ENCODE results near the gene STK38. TPM values are rescaled to one million over a fixed set of nuclear protein-coding genes. Genes with fewer than 3 reads are reported as not detected.

STK38 gene
- total RNA-seq, 2 experiments from 2014 or later, result 29.4 to 42.5 TPM

- no peaks in the 10 kb centered on the region for H3K79me2 ChIP-seq (ENCODE audit: insufficient read depth, low read depth, low read length)
- no peaks in the 10 kb centered on the region for H4K20me1 ChIP-seq (ENCODE audit: insufficient read depth, low read length)
- no peak overlapping the region for H3K27ac ChIP-seq (ENCODE audit: low read depth, low read length, poor library complexity, severe bottlenecking)
- TF ChIP-seq EZH2phosphoT487 (IDR thresholded peaks at IDR 0.05; ENCODE audit: borderline replicate concordance, low read depth, low read length), result no peak
- TF ChIP-seq CTCF (conservative IDR thresholded peaks at IDR 0.05; ENCODE audit: low read length), result no peak
- no peaks in the 10 kb centered on the region for H3K4me1 ChIP-seq (ENCODE audit: insufficient read depth, low read length, poor library complexity, severe bottlenecking)
- H3K4me3 ChIP-seq (ENCODE audit: low read depth, low read length, poor library complexity, severe bottlenecking), result no peak overlapping the region
- no TSS peak for BruUV-seq (replicated peaks)
- H3K36me3 ChIP-seq (ENCODE audit: insufficient read depth, low read length), result peaks cover 90% of the 10 kb centered on the region
- no peak overlapping the region for H3K4me2 ChIP-seq (ENCODE audit: low read length)
- POLR2A ChIA-PET, result no interaction called here
- DNase-seq (ENCODE audit: low spot score), result no peak
- no peaks in the 10 kb centered on the region for H3K9me3 ChIP-seq (ENCODE audit: low read length)
- intact Hi-C loops (cut with micrococcal nuclease; ENCODE audit: unreplicated experiment), result no loop called here
- no peaks in the 10 kb centered on the region for H3K9me2 ChIP-seq (ENCODE audit: insufficient read depth, low read length)
- CTCF ChIA-PET (ENCODE audit: unreplicated experiment), result no interaction called here
- H2AFZ ChIP-seq (ENCODE audit: low read length), result no peak overlapping the region
Observed at GRCh38 chr6:36501686-36502085, 45.6 kb downstream of the STK38 start.

DNA sequence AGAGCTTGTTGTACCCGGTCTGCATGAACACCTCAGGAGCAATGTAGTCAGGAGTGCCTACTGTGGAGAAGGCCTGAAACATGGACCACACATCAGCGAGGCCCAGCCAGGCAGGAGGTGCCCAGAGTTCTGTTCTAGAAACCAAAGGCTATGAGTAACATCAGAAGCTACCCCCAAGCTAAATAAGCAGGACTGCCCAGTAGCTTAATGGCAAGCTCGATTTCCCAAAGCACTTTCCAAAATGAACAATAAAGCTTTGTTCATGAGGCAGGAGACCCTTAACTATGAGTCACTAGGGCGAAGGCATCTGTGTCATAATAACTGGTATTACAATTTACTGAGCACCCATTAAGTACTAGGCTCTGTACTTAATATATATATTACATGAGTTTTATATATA lies 47.4 kb downstream of the STK38 start:
- no peaks in the 10 kb centered on the region for H3K4me1 ChIP-seq (ENCODE audit: insufficient read depth, low read length, poor library complexity, severe bottlenecking)
- H4K20me1 ChIP-seq (ENCODE audit: insufficient read depth, low read length), result no peaks in the 10 kb centered on the region
- BruUV-seq (replicated peaks), result no TSS peak
- H2AFZ ChIP-seq (ENCODE audit: low read length), result no peak overlapping the region
- no peaks in the 10 kb centered on the region for H3K9me2 ChIP-seq (ENCODE audit: insufficient read depth, low read length)
- POLR2A ChIA-PET, result interaction anchor here (0.5 to 1.6 kb wide), 4 partner anchors 13 to 92 kb away, joined by 3 to 6 read pairs (median 4); no protein-coding TSS in a partner anchor
- no peak overlapping the region for H3K27ac ChIP-seq (ENCODE audit: low read depth, low read length, poor library complexity, severe bottlenecking)
- DNase-seq (ENCODE audit: low spot score), result no peak
- no peak for TF ChIP-seq CTCF (conservative IDR thresholded peaks at IDR 0.05; ENCODE audit: low read length)
- no peak for TF ChIP-seq EZH2phosphoT487 (IDR thresholded peaks at IDR 0.05; ENCODE audit: borderline replicate concordance, low read depth, low read length)
- H3K9me3 ChIP-seq (ENCODE audit: low read length), result no peaks in the 10 kb centered on the region
- peaks cover 90% of the 10 kb centered on the region for H3K36me3 ChIP-seq (ENCODE audit: insufficient read depth, low read length)
- intact Hi-C loops (cut with micrococcal nuclease; ENCODE audit: unreplicated experiment), result no loop called here
- CTCF ChIA-PET (ENCODE audit: unreplicated experiment), result no interaction called here
- no peak overlapping the region for H3K4me3 ChIP-seq (ENCODE audit: low read depth, low read length, poor library complexity, severe bottlenecking)
- no peak overlapping the region for H3K4me2 ChIP-seq (ENCODE audit: low read length)
- no peaks in the 10 kb centered on the region for H3K79me2 ChIP-seq (ENCODE audit: insufficient read depth, low read depth, low read length)

GRCh38 chr6:36495086-36495485 lies 52.2 kb downstream of the STK38 start:
- no TSS peak for BruUV-seq (replicated peaks)
- no peak overlapping the region for H3K4me2 ChIP-seq (ENCODE audit: low read length)
- no peaks in the 10 kb centered on the region for H3K4me1 ChIP-seq (ENCODE audit: insufficient read depth, low read length, poor library complexity, severe bottlenecking)
- TF ChIP-seq EZH2phosphoT487 (IDR thresholded peaks at IDR 0.05; ENCODE audit: borderline replicate concordance, low read depth, low read length) (no peak), CTCF (conservative IDR thresholded peaks at IDR 0.05; ENCODE audit: low read length) (no peak)
- H3K9me3 ChIP-seq (ENCODE audit: low read length), result no peaks in the 10 kb centered on the region
- no peak for DNase-seq (ENCODE audit: low spot score)
- intact Hi-C loops (cut with micrococcal nuclease; ENCODE audit: unreplicated experiment), result no loop called here
- H3K79me2 ChIP-seq (ENCODE audit: insufficient read depth, low read depth, low read length), result no peaks in the 10 kb centered on the region
- H4K20me1 ChIP-seq (ENCODE audit: insufficient read depth, low read length), result no peaks in the 10 kb centered on the region
- no peaks in the 10 kb centered on the region for H3K9me2 ChIP-seq (ENCODE audit: insufficient read depth, low read length)
- peaks cover 82% of the 10 kb centered on the region for H3K36me3 ChIP-seq (ENCODE audit: insufficient read depth, low read length)
- ChIA-PET POLR2A (interaction anchor here (0.7 kb wide), 1 partner anchor 52 kb away, joined by 4 read pairs; no protein-coding TSS in a partner anchor), CTCF (ENCODE audit: unreplicated experiment) (interaction anchor here (0.5 kb wide), 1 partner anchor 53 kb away, joined by 3 read pairs; no protein-coding TSS in a partner anchor)
- no peak overlapping the region for H3K27ac ChIP-seq (ENCODE audit: low read depth, low read length, poor library complexity, severe bottlenecking)
- H3K4me3 ChIP-seq (ENCODE audit: low read depth, low read length, poor library complexity, severe bottlenecking), result no peak overlapping the region
- H2AFZ ChIP-seq (ENCODE audit: low read length), result no peak overlapping the region
